ENCODE measurements around the gene COL26A1.

COL26A1 gene

GRCh38 chr7:101538596-101539459 is 176.2 kb downstream of the COL26A1 start:
- Histone ChIP-seq H2BK5ac (ENCODE audit: low read depth, low read length, poor library complexity, severe bottlenecking) (no peak overlapping the region), H3K18ac (ENCODE audit: low read depth in 1 of 2, low read length in 2 of 2) (no peak overlapping the region)

GRCh38 chr7:101539784-101540183 is 177.1 kb downstream of the COL26A1 start:
- Histone ChIP-seq H3K27ac (ENCODE audit: low read length, poor library complexity, severe bottlenecking) (no peak overlapping the region), H3K4me3 (ENCODE audit: insufficient read depth in 1 of 2, low read depth in 1 of 2, low read length in 2 of 2) (no peak overlapping the region), H2BK5ac (ENCODE audit: low read depth, low read length, poor library complexity, severe bottlenecking) (no peak overlapping the region), H4K91ac (ENCODE audit: low read length) (no peak overlapping the region), H2AFZ (ENCODE audit: low read depth, low read length) (no peak overlapping the region), H3K23ac (ENCODE audit: low read length in 2 of 2) (no peak overlapping the region), H3K4me1 (ENCODE audit: control insufficient read depth, insufficient read depth, low read depth, low read length) (peaks cover 10% of the 10 kb centered on the region), H3K79me1 (replicated peaks; ENCODE audit: low read length, poor library complexity, severe bottlenecking) (no peaks in the 10 kb centered on the region), H3K4me2 (ENCODE audit: low read length, poor library complexity, severe bottlenecking) (no peak overlapping the region), H3K9ac (ENCODE audit: low read length) (no peak overlapping the region), H3K18ac (ENCODE audit: low read depth in 1 of 2, low read length in 2 of 2) (no peak overlapping the region), H3K9me3 (ENCODE audit: control insufficient read depth, low read length) (peaks cover 6% of the 10 kb centered on the region), H3K36me3 (ENCODE audit: control insufficient read depth in 1 of 2, insufficient read depth in 2 of 2, low read depth in 1 of 2, low read length in 2 of 2) (no peaks in the 10 kb centered on the region), H4K8ac (ENCODE audit: low read length) (no peak overlapping the region), H3K4ac (ENCODE audit: low read depth in 1 of 2, low read length in 2 of 2) (no peak overlapping the region), H2AK5ac (ENCODE audit: low read length, severe bottlenecking) (no peak overlapping the region), H3K27me3 (ENCODE audit: control insufficient read depth in 1 of 2, insufficient read depth in 1 of 2, low read length in 2 of 2) (peaks cover 8 to 71% of the 10 kb centered on the region in 2 experiments), H2BK120ac (ENCODE audit: low read depth, low read length) (no peak overlapping the region), H2BK15ac (ENCODE audit: low read depth, poor library complexity, severe bottlenecking) (no peak overlapping the region), H2BK12ac (ENCODE audit: low read length in 2 of 2) (no peak overlapping the region), H3K14ac (ENCODE audit: low read length in 2 of 2) (no peak overlapping the region)
- DNase-seq: no peak
- 92% methylated on average over 13 of the region's 13 CpGs for WGBS

More at GRCh38 chr7:101538596-101539459, 176.2 kb downstream of the COL26A1 start:
- Histone ChIP-seq H3K4me1 (ENCODE audit: control insufficient read depth, insufficient read depth, low read depth, low read length) (peaks cover 10% of the 10 kb centered on the region), H2AFZ (ENCODE audit: low read depth, low read length) (no peak overlapping the region), H4K8ac (ENCODE audit: low read length) (no peak overlapping the region), H2BK12ac (ENCODE audit: low read length in 2 of 2) (no peak overlapping the region), H3K9ac (ENCODE audit: low read length) (peak overlapping the region; percentile 32), H3K36me3 (ENCODE audit: control insufficient read depth in 1 of 2, insufficient read depth in 2 of 2, low read depth in 1 of 2, low read length in 2 of 2) (no peaks in the 10 kb centered on the region), H2BK120ac (ENCODE audit: low read depth, low read length) (no peak overlapping the region), H3K4ac (ENCODE audit: low read depth in 1 of 2, low read length in 2 of 2) (no peak overlapping the region), H3K4me2 (ENCODE audit: low read length, poor library complexity, severe bottlenecking) (no peak overlapping the region), H3K27me3 (ENCODE audit: control insufficient read depth in 1 of 2, insufficient read depth in 1 of 2, low read length in 2 of 2) (peaks cover 16 to 80% of the 10 kb centered on the region in 2 experiments), H3K27ac (ENCODE audit: low read length, poor library complexity, severe bottlenecking) (no peak overlapping the region), H3K4me3 (ENCODE audit: insufficient read depth in 1 of 2, low read depth in 1 of 2, low read length in 2 of 2) (no peak overlapping the region), H3K23ac (ENCODE audit: low read length in 2 of 2) (no peak overlapping the region), H3K14ac (ENCODE audit: low read length in 2 of 2) (no peak overlapping the region), H4K91ac (ENCODE audit: low read length) (no peak overlapping the region), H3K79me1 (replicated peaks; ENCODE audit: low read length, poor library complexity, severe bottlenecking) (no peaks in the 10 kb centered on the region), H3K9me3 (ENCODE audit: control insufficient read depth, low read length) (peaks cover 6% of the 10 kb centered on the region), H2AK5ac (ENCODE audit: low read length, severe bottlenecking) (no peak overlapping the region), H2BK15ac (ENCODE audit: low read depth, poor library complexity, severe bottlenecking) (no peak overlapping the region)
- 32% methylated on average over 14 of the region's 15 CpGs for WGBS
- DNase-seq: peak; percentile 52

DNA sequence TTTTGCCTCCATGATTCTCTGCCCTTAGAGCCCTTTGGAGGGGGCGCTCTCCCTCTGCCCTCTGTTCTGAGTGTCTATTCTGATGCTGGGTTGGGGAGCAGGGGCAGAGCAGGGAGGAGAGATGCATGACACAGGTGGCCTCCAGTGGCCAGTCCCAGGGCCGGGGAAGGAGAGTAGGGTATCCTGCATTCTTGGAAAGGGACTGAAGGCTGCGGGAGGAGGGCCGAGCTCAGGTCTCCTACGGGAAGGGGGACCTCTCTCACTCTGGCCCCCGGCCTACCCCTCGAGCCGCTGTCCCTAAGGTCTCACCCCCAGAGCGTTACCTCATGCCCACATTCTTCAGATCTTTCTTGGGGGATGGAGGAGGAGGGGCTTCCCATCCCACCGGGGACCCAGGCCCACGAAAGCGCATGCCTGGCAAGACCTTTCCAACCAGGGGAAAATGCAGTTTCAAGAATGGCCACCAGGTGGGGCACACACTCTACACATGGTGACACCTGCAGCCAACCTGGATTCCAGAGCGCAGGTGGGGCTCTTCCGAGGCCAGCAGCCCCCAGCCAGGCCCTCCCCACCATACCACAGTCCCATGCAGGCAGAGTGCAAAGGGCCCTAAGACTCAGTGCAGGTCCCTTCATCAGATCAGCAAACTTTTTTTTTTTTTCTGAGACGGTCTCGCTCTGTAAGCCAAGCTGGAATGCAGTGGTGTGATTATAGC is 180.0 kb downstream of the COL26A1 start:
- H3K36me3 ChIP-seq (ENCODE audit: control insufficient read depth in 1 of 2, insufficient read depth in 2 of 2, low read depth in 1 of 2, low read length in 2 of 2): no peaks in the 10 kb centered on the region
- peaks cover 4 to 66% of the 10 kb centered on the region in 2 experiments for H3K27me3 ChIP-seq (ENCODE audit: control insufficient read depth in 1 of 2, insufficient read depth in 1 of 2, low read length in 2 of 2)
- H2AFZ ChIP-seq (ENCODE audit: low read depth, low read length): no peak overlapping the region
- H3K27ac ChIP-seq (ENCODE audit: low read length, poor library complexity, severe bottlenecking): no peak overlapping the region
- no peak overlapping the region for H3K9ac ChIP-seq (ENCODE audit: low read length)
- no peak overlapping the region for H2AK5ac ChIP-seq (ENCODE audit: low read length, severe bottlenecking)
- no peak overlapping the region for H2BK5ac ChIP-seq (ENCODE audit: low read depth, low read length, poor library complexity, severe bottlenecking)
- peaks cover 3% of the 10 kb centered on the region for H3K4me1 ChIP-seq (ENCODE audit: control insufficient read depth, insufficient read depth, low read depth, low read length)
- 59% methylated on average over 10 of the region's 16 CpGs for WGBS
- H2BK15ac ChIP-seq (ENCODE audit: low read depth, poor library complexity, severe bottlenecking): no peak overlapping the region
- H2BK120ac ChIP-seq (ENCODE audit: low read depth, low read length): no peak overlapping the region
- H2BK12ac ChIP-seq (ENCODE audit: low read length in 2 of 2): no peak overlapping the region
- no peak overlapping the region for H4K8ac ChIP-seq (ENCODE audit: low read length)
- no peak overlapping the region for H3K4me3 ChIP-seq (ENCODE audit: insufficient read depth in 1 of 2, low read depth in 1 of 2, low read length in 2 of 2)
- H3K4ac ChIP-seq (ENCODE audit: low read depth in 1 of 2, low read length in 2 of 2): no peak overlapping the region
- peak; percentile 44 for DNase-seq
- H4K91ac ChIP-seq (ENCODE audit: low read length): no peak overlapping the region
- H3K18ac ChIP-seq (ENCODE audit: low read depth in 1 of 2, low read length in 2 of 2): no peak overlapping the region
- no peak overlapping the region for H3K4me2 ChIP-seq (ENCODE audit: low read length, poor library complexity, severe bottlenecking)
- H3K79me1 ChIP-seq (replicated peaks; ENCODE audit: low read length, poor library complexity, severe bottlenecking): no peaks in the 10 kb centered on the region
- no peaks in the 10 kb centered on the region for H3K9me3 ChIP-seq (ENCODE audit: control insufficient read depth, low read length)
- H3K23ac ChIP-seq (ENCODE audit: low read length in 2 of 2): no peak overlapping the region
- no peak overlapping the region for H3K14ac ChIP-seq (ENCODE audit: low read length in 2 of 2)

DNA sequence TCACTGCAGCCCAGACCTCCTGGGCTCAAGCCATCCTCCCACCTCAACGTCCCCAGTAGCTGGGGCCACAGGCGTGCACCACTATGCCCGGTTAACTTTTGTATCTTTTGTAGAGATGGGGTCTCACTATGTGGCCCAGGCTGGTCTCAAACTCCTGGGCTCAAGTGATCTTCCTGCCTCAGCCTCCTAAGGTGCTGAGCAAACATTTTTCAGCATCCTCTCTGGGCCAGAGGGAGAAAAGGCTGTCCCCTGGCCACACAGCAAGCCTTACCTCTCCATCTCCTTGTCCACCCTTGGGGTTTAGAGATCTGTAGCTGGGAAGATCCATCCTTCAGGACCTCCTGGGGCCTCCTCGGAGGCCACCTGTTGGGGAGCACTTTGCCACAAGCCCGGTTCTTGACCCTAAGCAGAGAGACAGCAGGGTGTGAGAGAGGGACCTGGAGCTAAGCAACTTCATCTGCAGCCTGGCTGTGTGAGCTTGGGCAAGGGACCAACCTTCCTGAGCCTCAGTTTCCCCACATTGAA is 180.6 kb downstream of the COL26A1 start:
- H3K9me3 ChIP-seq (ENCODE audit: control insufficient read depth, low read length): no peaks in the 10 kb centered on the region

More for the DNA sequence above, 180.6 kb downstream of the COL26A1 start:
- Histone ChIP-seq H3K18ac (ENCODE audit: low read depth in 1 of 2, low read length in 2 of 2) (no peak overlapping the region), H4K91ac (ENCODE audit: low read length) (no peak overlapping the region), H3K27me3 (ENCODE audit: control insufficient read depth in 1 of 2, insufficient read depth in 1 of 2, low read length in 2 of 2) (peaks cover 4 to 66% of the 10 kb centered on the region in 2 experiments), H3K14ac (ENCODE audit: low read length in 2 of 2) (no peak overlapping the region), H3K36me3 (ENCODE audit: control insufficient read depth in 1 of 2, insufficient read depth in 2 of 2, low read depth in 1 of 2, low read length in 2 of 2) (no peaks in the 10 kb centered on the region), H2BK12ac (ENCODE audit: low read length in 2 of 2) (no peak overlapping the region), H3K4me3 (ENCODE audit: insufficient read depth in 1 of 2, low read depth in 1 of 2, low read length in 2 of 2) (no peak overlapping the region), H3K4ac (ENCODE audit: low read depth in 1 of 2, low read length in 2 of 2) (no peak overlapping the region), H3K9ac (ENCODE audit: low read length) (no peak overlapping the region), H2BK5ac (ENCODE audit: low read depth, low read length, poor library complexity, severe bottlenecking) (no peak overlapping the region), H2BK120ac (ENCODE audit: low read depth, low read length) (no peak overlapping the region), H3K27ac (ENCODE audit: low read length, poor library complexity, severe bottlenecking) (no peak overlapping the region), H2BK15ac (ENCODE audit: low read depth, poor library complexity, severe bottlenecking) (no peak overlapping the region), H3K4me2 (ENCODE audit: low read length, poor library complexity, severe bottlenecking) (no peak overlapping the region), H3K79me1 (replicated peaks; ENCODE audit: low read length, poor library complexity, severe bottlenecking) (no peaks in the 10 kb centered on the region), H3K4me1 (ENCODE audit: control insufficient read depth, insufficient read depth, low read depth, low read length) (peaks cover 3% of the 10 kb centered on the region), H2AFZ (ENCODE audit: low read depth, low read length) (no peak overlapping the region), H3K23ac (ENCODE audit: low read length in 2 of 2) (no peak overlapping the region), H4K8ac (ENCODE audit: low read length) (no peak overlapping the region), H2AK5ac (ENCODE audit: low read length, severe bottlenecking) (peak overlapping the region; percentile 2)
- no peak for DNase-seq
- WGBS: 58% methylated on average over 5 of the region's 5 CpGs

Data from mesenchymal stem cell (in vitro differentiated cells and primary cell).